ENCODE measurements around the gene VTI1B.

DNA sequence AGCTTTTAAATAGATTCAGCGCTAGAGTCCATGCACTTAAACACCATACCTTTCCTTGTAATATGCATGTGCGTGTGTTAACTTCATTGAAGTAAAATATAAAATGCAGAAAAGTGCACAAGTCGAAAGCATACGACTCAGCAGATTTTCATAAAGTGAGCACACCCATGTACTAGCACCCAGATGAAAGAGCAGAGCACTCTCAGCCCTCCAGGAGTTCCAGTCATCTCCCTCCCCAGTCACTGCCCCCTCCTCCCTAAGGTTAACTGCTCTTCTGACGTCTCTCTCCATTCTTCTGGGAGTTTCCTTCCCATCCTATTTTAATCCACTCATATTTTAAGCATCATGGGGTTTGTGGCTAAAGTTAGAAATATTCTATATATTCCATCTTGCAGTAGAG, 47.4 kb upstream of the VTI1B start:
- no peak for TF ChIP-seq TARDBP (IDR thresholded peaks at IDR 0.05)
- no peak for TF ChIP-seq SP1 (IDR thresholded peaks at IDR 0.05)
- TF ChIP-seq FOXM1 (IDR thresholded peaks at IDR 0.05; ENCODE audit: borderline replicate concordance), result no peak
- TF ChIP-seq FOXK2 (IDR thresholded peaks at IDR 0.05), result no peak
- TF ChIP-seq ZNF384 (IDR thresholded peaks at IDR 0.05), result no peak
- no peak for TF ChIP-seq CTBP1 (IDR thresholded peaks at IDR 0.05; ENCODE audit: borderline replicate concordance)
- TF ChIP-seq NFRKB (IDR thresholded peaks at IDR 0.05), result no peak
- no peak for TF ChIP-seq FOXA1 (IDR thresholded peaks at IDR 0.05)
- no peak for TF ChIP-seq L3MBTL2 (conservative IDR thresholded peaks at IDR 0.05)
- no peak for TF ChIP-seq SUZ12 (IDR thresholded peaks at IDR 0.05)
- no peak for TF ChIP-seq BHLHE40 (IDR thresholded peaks at IDR 0.05; ENCODE audit: borderline replicate concordance)
- TF ChIP-seq ELF4 (IDR thresholded peaks at IDR 0.05), result no peak
- TF ChIP-seq ARNT (IDR thresholded peaks at IDR 0.05), result no peak

Data from HEK293T (cell line).